GM10248 (cell line): ENCODE results near the gene ADGRV1.
A peak's percentile ranks its signal among the peaks of the same experiment; 100 is the strongest.
"Not testable (repeated sequence)": the region's sequence is repeated elsewhere in the genome, so short reads cannot be mapped to it uniquely, and the experiment has no call there.

Experiments used
- CTCF ChIA-PET: fragments of 300-600 bp; sonication (Branson Sonifier 250); formaldehyde crosslinking; extraction: SDS; loops from one replicate; lab custom pipeline; 2021; ENCODE audit warnings: antibody characterized with exemption; lab: Yijun Ruan, JAX
- POLR2A ChIA-PET: fragments of 350-650 bp; sonication (Branson Sonifier 250); formaldehyde crosslinking; extraction: SDS; loops from one replicate; lab custom pipeline; 2020; ENCODE audit warnings: antibody characterized with exemption; lab: Yijun Ruan, JAX
- DNase-seq: peaks from one replicate; pipeline ENCODE4 v3.0.0; 2012; ENCODE audit errors: extremely low spot score
- CTCF ChIP-seq: IDR thresholded peaks from 2 replicates; pipeline ENCODE4 v1.5.1; 2012; ENCODE audit warnings: mild to moderate bottlenecking, low read depth; ENCODE audit errors: extremely low read depth, missing control alignments, control extremely low read depth

Gene ADGRV1

GRCh38 chr5:90786756-90787155 is 228.2 kb downstream of the ADGRV1 start:
- TF ChIP-seq CTCF, result no peak
- POLR2A ChIA-PET, result no interaction called here
- DNase-seq, result no peak
- CTCF ChIA-PET, result interaction anchor here (0.7 to 0.9 kb wide), 3 partner anchors 9 to 16 kb away, joined by 3 to 4 read pairs (median 3); no protein-coding TSS in a partner anchor

GRCh38 chr5:90792725-90793124 is 234.1 kb downstream of the ADGRV1 start:
- no peak for DNase-seq
- no peak for TF ChIP-seq CTCF
- CTCF ChIA-PET, result interaction anchor here (1.1 to 4.3 kb wide), 4 partner anchors 9 to 13 kb away, joined by 3 to 26 read pairs (median 14); no protein-coding TSS in a partner anchor
- POLR2A ChIA-PET, result no interaction called here

- ChIA-PET POLR2A (no interaction called here), CTCF (interaction anchor here (1.1 to 4.3 kb wide), 4 partner anchors 9 to 13 kb away, joined by 3 to 26 read pairs (median 14); no protein-coding TSS in a partner anchor)
- DNase-seq, result no peak
- TF ChIP-seq CTCF, result no peak
Observed at GRCh38 chr5:90793183-90793582, 234.6 kb downstream of the ADGRV1 start.

GRCh38 chr5:90796919-90797318 is 238.3 kb downstream of the ADGRV1 start:
- DNase-seq, POLR2A ChIA-PET: not testable (repeated sequence)
- CTCF ChIA-PET, result interaction anchor here (1.6 to 2.1 kb wide), 2 partner anchors 13 to 17 kb away, joined by 4 to 8 read pairs; no protein-coding TSS in a partner anchor

- DNase-seq, POLR2A ChIA-PET, CTCF ChIA-PET: not testable (repeated sequence)
Observed at GRCh38 chr5:90800082-90800481, 241.5 kb downstream of the ADGRV1 start.

GRCh38 chr5:90800515-90800914 is 241.9 kb downstream of the ADGRV1 start:
- DNase-seq, POLR2A ChIA-PET, CTCF ChIA-PET: not testable (repeated sequence)

GRCh38 chr5:90802474-90803317 is 244.1 kb downstream of the ADGRV1 start:
- ChIA-PET POLR2A (no interaction called here), CTCF (interaction anchor here (0.6 to 3.4 kb wide), 13 partner anchors 9 to 617 kb away, joined by 3 to 21 read pairs (median 4); no protein-coding TSS in a partner anchor)
- peak; percentile 42 for DNase-seq
- peak; percentile 80 for TF ChIP-seq CTCF

GRCh38 chr5:90803381-90803780 is 244.8 kb downstream of the ADGRV1 start:
- no peak for DNase-seq
- TF ChIP-seq CTCF, result no peak
- CTCF ChIA-PET, result interaction anchor here (0.6 to 3.4 kb wide), 11 partner anchors 10 to 616 kb away, joined by 3 to 21 read pairs (median 6); no protein-coding TSS in a partner anchor
- POLR2A ChIA-PET, result no interaction called here
